Measurements from ENCODE around the gene UBR2.

The UBR2 gene

GRCh38 chr6:42537536-42537935 is 26.3 kb upstream of the UBR2 start:
- no peak for DNase-seq (ENCODE audit: low read depth)
- no peak for TF ChIP-seq CTCF (IDR thresholded peaks at IDR 0.05; ENCODE audit: control insufficient read depth, insufficient read depth, low read depth, low read length, missing control alignments)
- H3K4me3 ChIP-seq (ENCODE audit: control insufficient read depth, low read depth, low read length) = no peak overlapping the region

DNA sequence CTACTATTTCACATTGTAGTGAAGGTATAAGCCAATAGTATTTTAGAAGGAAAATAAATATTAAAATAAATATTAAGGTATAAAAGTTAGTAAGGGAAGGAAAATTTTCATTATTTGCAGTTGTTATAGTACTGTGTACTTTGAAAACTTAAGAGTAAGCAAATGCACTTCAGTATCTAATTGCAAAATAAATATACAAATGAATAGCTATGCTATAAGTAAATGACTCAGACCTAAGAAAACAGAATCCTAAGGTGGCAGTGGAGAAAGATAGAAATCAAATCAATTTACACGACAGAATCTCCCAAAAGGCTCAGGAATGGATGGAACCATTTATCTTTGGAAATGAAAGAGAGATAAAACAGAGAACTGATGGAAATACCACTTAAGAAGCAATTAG is 24.7 kb upstream of the UBR2 start:
- no peak for TF ChIP-seq CTCF (IDR thresholded peaks at IDR 0.05; ENCODE audit: control insufficient read depth, insufficient read depth, low read depth, low read length, missing control alignments)
- H3K4me3 ChIP-seq (ENCODE audit: control insufficient read depth, low read depth, low read length) = no peak overlapping the region
- DNase-seq (ENCODE audit: low read depth) = no peak

DNA sequence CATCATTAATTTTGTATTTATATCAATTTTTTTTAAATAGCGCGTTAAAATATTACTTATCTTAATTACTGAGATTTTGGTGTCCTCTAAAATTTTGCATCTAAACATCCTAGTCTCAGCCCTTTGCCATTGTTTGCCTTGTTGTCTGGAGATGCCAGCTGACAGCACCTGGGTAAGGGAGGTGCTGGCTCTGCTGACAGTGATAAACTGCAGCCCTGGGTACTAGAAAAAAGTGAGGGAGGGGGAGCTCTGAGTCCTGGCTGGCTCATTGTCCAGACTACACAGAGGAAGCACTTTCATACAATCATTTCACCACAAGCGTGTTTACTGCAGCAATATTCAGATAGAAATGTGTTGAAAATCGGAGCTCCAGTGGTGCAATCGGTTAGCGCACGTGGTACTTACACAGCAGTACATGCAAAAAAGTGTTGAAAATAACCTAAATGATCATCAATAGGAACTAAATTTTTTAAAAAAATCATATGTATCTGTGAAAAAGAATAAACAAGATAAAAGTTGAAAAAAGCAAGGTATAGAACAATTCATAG is 18.5 kb upstream of the UBR2 start:
- H3K4me3 ChIP-seq (ENCODE audit: control insufficient read depth, low read depth, low read length) = no peak overlapping the region
- DNase-seq (ENCODE audit: low read depth) = no peak
- no peak for TF ChIP-seq CTCF (IDR thresholded peaks at IDR 0.05; ENCODE audit: control insufficient read depth, insufficient read depth, low read depth, low read length, missing control alignments)

- peak; percentile 100 for TF ChIP-seq CTCF (IDR thresholded peaks at IDR 0.05; ENCODE audit: control insufficient read depth, insufficient read depth, low read depth, low read length, missing control alignments)
- H3K4me3 ChIP-seq (ENCODE audit: control insufficient read depth, low read depth, low read length) = peak overlapping the region; percentile 52
- DNase-seq (ENCODE audit: low read depth) = peak; percentile 18
Measured at GRCh38 chr6:42547407-42548329, 16.2 kb upstream of the UBR2 start.

DNA sequence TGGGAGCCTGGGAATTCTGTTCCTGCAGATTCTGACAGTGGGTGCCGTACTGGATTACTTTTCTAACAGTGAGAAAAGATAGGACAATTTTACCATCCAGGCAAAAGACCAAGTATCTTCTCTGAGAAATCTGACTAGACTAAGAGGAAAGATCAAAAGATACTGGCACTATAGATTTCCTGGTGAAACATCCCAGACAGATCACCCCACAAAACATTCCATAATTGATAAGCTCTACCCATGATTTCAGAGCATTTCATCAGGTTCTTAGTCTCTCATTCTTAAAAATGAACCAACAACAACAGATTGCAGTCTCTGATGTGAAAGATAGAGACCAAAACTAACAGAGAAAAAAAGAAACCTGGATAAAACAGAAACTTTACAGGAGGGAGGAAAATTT is 13.6 kb upstream of the UBR2 start:
- no peak for TF ChIP-seq CTCF (IDR thresholded peaks at IDR 0.05; ENCODE audit: control insufficient read depth, insufficient read depth, low read depth, low read length, missing control alignments)
- no peak overlapping the region for H3K4me3 ChIP-seq (ENCODE audit: control insufficient read depth, low read depth, low read length)
- no peak for DNase-seq (ENCODE audit: low read depth)

- DNase-seq (ENCODE audit: low read depth) = no peak
- no peak for TF ChIP-seq CTCF (IDR thresholded peaks at IDR 0.05; ENCODE audit: control insufficient read depth, insufficient read depth, low read depth, low read length, missing control alignments)
- no peak overlapping the region for H3K4me3 ChIP-seq (ENCODE audit: control insufficient read depth, low read depth, low read length)
Measured at GRCh38 chr6:42551217-42551616, 12.6 kb upstream of the UBR2 start.
